ENCODE measurements around the gene LY6G5C.

The LY6G5C gene

DNA sequence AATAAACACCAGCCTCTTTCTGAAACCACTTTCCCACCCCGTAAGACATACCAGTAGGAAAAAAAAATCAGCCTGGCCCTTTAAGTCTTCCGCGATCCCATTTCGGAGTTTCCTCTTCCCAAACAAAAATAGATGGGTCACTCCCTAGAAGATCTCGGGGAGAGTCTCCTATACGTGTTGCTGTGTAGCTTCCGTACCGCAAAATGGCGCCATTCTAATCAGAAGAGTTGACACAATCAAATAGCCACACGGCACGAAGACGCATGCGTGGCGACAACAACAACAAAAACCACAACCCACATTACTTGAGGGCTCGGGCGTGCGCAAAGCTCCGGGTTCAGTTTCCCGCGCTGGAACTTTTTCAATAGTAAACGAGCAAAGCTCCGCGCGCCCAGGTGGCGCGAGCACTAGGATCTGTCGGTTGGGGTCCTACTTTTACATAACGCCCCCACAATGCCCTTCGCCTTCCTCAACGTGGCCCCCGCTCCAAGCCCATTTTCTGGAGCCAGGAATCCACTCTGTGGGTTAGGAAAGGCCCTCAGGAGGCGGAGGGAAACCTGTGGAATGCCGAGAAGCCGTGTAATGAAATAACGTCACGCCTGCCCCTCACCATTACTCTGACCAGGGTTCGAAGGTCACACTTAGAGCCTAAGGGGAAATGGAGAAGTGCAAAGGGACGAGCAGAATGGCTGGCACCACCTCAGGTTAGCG is 15.9 kb downstream of the LY6G5C start, which contains the start of gene GPANK1:
Gene GPANK1 (minus strand): TSS at position 208 of the 711 bp plus-strand sequence. CDS start 519 bp downstream, outside the sequence.
- TF ChIP-seq, protein P1, sequence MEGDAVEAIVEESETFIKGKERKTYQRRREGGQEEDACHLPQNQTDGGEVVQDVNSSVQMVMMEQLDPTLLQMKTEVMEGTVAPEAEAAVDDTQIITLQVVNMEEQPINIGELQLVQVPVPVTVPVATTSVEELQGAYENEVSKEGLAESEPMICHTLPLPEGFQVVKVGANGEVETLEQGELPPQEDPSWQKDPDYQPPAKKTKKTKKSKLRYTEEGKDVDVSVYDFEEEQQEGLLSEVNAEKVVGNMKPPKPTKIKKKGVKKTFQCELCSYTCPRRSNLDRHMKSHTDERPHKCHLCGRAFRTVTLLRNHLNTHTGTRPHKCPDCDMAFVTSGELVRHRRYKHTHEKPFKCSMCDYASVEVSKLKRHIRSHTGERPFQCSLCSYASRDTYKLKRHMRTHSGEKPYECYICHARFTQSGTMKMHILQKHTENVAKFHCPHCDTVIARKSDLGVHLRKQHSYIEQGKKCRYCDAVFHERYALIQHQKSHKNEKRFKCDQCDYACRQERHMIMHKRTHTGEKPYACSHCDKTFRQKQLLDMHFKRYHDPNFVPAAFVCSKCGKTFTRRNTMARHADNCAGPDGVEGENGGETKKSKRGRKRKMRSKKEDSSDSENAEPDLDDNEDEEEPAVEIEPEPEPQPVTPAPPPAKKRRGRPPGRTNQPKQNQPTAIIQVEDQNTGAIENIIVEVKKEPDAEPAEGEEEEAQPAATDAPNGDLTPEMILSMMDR (conservative IDR thresholded peaks at IDR 0.05; ENCODE audit: low read length): no peak

DNA sequence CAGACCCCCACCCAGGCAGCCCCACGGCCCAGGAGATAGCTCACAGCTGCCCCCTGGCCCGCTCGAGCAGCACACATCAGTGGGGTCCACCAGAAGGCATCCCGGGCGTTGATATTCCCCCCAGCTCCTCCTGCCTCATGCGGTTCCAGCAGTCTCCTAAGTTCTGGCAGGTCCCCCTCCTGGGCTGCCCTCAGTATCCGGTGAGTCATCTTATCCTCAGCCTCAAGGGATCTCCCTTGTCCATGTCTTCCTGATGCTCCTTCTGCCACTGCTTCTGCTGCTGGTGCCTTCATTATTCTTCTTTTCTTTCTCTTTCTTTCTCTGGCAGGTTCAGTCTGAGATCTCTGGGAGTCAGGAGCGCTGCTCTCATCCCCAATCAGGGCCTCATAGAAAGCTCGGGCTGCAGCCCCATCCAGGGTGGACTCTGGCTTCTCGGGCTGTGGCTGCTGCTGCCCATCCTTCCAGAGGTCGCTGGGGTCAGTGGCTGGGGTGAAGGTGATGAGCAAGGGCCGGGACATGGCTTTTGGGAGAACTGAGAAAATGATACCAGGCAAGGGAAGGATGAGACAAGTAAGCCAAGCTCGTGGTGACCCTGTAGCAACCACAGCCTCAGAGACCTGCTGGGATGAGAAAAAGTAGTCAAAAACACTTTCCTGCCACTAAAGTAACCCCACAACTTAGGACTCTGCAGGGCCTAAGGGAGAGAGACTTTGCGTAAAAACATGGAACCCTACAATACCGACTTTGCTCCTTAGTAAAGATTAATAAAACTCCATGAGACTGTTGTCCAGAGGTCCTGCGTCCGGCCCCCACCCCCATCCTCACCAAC is 16.7 kb downstream of the LY6G5C start:
- peak overlapping the region; percentile 98 for H3K4me3 ChIP-seq (ENCODE audit: low read length)

More for the DNA sequence above, 15.9 kb downstream of the LY6G5C start, which contains the start of gene GPANK1:
- H3K4me3 ChIP-seq (ENCODE audit: low read length): peak within 1 kb of the TSS; percentile 98
- peak; percentile 95 for DNase-seq (ENCODE audit: low read depth)

DNA sequence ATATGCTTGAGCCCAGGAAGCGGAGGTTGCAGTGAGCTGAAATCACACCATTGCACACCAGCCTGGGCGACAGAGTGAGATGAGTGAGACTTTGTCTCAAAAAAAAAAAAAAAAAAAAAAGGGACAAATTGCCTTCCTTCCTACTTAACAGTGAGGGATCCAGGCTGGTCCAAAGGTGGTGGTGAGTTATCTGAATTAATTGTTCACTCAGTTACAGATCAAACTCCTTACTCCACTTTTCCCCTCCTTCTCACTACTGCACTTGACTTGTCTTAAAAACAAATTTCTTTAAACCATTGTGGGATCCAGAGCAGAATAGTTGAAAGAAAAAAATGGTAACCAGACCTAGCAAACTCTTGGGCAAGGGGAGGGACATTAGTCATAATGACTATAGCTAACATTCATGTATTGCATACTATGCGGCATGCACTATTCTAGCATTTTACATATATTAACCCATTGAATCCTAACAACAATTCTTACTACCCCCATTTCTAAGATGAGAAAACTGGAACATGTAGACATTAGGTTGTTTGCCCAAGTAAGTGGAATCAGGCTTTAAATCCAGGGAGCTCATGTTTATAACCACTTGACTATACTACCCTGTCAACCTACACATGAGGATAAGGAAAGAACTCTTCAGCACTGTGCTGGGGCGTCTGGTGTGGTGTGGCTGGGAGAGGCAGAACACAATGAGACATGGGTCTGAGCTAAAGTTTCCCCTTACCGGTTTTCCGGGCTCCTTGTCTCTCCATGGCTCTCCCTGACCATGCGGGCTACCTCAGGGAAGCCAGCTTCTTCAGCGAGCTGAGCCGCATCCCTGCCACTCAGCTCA is 17.5 kb downstream of the LY6G5C start:
- no peak for DNase-seq (ENCODE audit: low read depth)
- TF ChIP-seq, protein P1 (conservative IDR thresholded peaks at IDR 0.05; ENCODE audit: low read length): no peak
- peak overlapping the region; percentile 98 for H3K4me3 ChIP-seq (ENCODE audit: low read length)

More for the DNA sequence above, 16.7 kb downstream of the LY6G5C start:
- TF ChIP-seq, protein P1 (conservative IDR thresholded peaks at IDR 0.05; ENCODE audit: low read length): no peak
- peak; percentile 80 for DNase-seq (ENCODE audit: low read depth)

DNA sequence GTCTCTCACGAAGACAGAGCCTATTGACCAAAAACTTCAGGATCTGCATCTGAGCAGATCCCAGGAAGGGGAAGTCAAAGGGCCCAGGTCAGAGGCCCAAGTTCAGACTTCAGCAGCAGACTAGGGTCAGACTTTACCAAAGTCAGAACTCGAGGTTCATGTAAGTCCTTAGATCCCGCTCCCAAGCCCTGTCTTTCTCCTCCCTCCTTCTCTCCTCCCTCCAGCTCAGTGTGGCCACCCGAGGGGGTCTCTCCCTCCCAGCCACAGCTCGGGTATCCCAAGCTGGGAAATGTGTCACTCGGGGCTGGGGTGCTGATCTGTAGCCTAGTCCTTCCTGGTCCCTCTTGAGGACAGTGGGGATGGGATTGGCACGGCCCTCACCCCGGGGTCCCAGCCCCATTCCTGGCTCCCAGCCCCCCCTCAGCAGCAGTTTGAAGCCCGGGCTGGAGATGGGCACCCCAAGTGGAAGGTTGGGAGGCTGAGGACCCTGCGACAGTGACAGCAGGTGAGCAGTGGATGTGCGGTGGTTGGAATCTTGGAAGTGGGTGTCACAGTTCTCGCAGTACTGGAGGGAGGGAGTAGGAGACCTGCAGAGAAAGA is 18.6 kb downstream of the LY6G5C start:
- no peak overlapping the region for H3K4me3 ChIP-seq (ENCODE audit: low read length)
- TF ChIP-seq, protein P1 (conservative IDR thresholded peaks at IDR 0.05; ENCODE audit: low read length): no peak
- DNase-seq (ENCODE audit: low read depth): no peak

DNA sequence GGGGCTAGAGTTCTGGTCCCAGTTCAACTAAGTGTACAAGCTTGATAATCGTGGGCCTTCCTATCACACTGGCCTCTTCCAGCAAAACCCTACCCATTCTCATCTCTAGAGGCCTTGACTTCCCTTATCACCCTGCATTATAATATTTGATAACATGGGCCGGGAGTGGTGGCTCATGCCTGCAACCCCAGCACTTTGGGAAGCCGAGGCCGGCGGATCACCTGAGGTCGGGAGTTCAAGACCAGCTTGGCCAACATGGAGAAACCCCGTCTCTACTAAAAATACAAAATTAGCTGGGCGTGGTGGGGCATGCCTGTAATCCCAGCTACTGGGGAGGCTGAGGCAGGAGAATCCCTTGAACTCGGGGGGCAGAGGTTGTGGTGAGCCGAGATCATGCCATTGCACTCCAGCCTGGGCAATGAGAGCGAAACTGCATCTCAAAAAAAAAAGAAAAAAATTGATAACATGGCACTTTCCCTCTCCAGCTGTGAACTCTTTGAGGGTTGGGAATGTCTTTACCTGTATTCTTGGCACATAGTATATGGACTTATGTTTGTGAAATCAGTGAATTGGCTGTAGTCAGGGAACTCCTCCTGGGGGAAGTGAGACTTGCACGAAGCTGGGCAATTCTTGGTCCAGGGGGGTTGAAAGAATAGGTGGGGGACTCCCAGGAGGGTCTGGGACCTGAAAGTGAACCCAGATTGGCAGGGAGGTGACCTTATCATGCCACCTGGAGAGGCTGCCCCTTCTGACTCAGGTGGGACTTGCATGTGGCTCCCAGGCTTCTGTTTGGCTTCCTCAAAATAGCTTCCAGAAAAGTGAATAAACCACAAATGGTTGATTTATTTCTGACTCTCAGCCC is 19.4 kb downstream of the LY6G5C start:
- TF ChIP-seq, protein P1 (conservative IDR thresholded peaks at IDR 0.05; ENCODE audit: low read length): no peak
- H3K4me3 ChIP-seq (ENCODE audit: low read length): peak overlapping the region; percentile 92; the same call in 1 of the 2 replicates
- no peak for DNase-seq (ENCODE audit: low read depth)
